ENCODE results near the gene KCNG2.

DNA sequence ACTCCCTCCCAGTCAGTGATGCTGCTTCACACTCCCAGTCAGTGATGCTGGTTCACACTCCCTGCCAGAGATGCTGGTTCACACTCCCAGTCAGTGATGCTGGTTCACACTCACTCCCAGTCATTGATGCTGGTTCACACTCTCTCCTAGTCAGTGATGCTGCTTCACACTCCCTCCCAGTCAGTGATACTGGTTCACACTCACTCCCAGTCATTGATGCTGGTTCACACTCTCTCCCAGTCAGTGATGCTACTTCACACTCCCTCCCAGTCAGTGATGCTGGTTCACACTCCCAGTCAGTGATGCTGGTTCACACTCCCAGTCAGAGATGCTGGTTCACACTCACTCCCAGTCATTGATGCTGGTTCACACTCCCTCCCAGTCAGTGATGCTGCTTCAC lies 34.3 kb upstream of the KCNG2 start:
- TF ChIP-seq POLR2A (IDR thresholded peaks at IDR 0.05), result no peak
- TF ChIP-seq, protein P1, sequence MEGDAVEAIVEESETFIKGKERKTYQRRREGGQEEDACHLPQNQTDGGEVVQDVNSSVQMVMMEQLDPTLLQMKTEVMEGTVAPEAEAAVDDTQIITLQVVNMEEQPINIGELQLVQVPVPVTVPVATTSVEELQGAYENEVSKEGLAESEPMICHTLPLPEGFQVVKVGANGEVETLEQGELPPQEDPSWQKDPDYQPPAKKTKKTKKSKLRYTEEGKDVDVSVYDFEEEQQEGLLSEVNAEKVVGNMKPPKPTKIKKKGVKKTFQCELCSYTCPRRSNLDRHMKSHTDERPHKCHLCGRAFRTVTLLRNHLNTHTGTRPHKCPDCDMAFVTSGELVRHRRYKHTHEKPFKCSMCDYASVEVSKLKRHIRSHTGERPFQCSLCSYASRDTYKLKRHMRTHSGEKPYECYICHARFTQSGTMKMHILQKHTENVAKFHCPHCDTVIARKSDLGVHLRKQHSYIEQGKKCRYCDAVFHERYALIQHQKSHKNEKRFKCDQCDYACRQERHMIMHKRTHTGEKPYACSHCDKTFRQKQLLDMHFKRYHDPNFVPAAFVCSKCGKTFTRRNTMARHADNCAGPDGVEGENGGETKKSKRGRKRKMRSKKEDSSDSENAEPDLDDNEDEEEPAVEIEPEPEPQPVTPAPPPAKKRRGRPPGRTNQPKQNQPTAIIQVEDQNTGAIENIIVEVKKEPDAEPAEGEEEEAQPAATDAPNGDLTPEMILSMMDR (IDR thresholded peaks at IDR 0.05), result no peak
